Choroid plexus epithelial cell (primary cell): ENCODE measurements around the gene POLR3A.

Experiments used
- DNase-seq: peaks from one replicate; pipeline ENCODE4 v3.0.0-alpha.2; 2010; ENCODE audit warnings: low read depth
- H3K4me3 ChIP-seq: 2 replicates; pipeline ENCODE4 v1.5.1; 2011; ENCODE audit warnings: low read depth, mild to moderate bottlenecking, control low read depth, low read length, moderate library complexity
- TF ChIP-seq, protein P1 (sequence below): conservative IDR thresholded peaks from 2 replicates; pipeline ENCODE4 v1.5.1; 2011; ENCODE audit warnings: low read depth, mild to moderate bottlenecking, control low read depth, inconsistent platforms, low read length, moderate library complexity

POLR3A gene

DNA sequence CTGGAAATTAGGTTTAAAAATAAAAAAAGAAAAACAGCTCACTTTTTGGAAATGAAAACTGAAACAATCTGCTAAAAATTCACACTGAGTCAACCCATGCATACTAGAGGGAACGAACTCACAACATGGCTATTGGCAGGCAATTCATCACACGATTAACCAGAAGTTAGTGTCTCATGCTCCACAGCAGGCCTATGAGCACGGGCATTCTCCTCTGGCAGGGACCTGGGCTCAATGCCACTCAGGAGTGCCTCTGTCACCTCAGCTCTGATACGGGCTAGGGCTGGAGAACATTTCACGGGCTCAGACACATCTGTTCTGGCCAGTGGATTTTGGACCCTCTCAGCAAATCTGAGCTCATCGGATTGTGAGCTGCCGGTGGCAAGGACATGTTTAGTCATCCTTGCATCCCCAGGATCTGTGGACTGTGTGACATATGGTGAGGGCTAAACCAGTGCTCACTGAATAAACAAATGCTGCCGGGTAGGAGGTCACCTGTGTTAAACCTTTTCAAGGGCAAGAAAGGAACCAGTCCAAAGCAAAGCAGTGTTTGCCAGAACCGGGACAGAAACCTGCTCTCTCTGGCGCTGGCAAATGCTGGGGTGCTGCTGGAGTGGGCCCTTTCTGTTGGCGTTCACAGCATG is 40.1 kb downstream of the POLR3A start:
- TF ChIP-seq, protein P1, sequence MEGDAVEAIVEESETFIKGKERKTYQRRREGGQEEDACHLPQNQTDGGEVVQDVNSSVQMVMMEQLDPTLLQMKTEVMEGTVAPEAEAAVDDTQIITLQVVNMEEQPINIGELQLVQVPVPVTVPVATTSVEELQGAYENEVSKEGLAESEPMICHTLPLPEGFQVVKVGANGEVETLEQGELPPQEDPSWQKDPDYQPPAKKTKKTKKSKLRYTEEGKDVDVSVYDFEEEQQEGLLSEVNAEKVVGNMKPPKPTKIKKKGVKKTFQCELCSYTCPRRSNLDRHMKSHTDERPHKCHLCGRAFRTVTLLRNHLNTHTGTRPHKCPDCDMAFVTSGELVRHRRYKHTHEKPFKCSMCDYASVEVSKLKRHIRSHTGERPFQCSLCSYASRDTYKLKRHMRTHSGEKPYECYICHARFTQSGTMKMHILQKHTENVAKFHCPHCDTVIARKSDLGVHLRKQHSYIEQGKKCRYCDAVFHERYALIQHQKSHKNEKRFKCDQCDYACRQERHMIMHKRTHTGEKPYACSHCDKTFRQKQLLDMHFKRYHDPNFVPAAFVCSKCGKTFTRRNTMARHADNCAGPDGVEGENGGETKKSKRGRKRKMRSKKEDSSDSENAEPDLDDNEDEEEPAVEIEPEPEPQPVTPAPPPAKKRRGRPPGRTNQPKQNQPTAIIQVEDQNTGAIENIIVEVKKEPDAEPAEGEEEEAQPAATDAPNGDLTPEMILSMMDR = no peak
- no peak for DNase-seq

DNA sequence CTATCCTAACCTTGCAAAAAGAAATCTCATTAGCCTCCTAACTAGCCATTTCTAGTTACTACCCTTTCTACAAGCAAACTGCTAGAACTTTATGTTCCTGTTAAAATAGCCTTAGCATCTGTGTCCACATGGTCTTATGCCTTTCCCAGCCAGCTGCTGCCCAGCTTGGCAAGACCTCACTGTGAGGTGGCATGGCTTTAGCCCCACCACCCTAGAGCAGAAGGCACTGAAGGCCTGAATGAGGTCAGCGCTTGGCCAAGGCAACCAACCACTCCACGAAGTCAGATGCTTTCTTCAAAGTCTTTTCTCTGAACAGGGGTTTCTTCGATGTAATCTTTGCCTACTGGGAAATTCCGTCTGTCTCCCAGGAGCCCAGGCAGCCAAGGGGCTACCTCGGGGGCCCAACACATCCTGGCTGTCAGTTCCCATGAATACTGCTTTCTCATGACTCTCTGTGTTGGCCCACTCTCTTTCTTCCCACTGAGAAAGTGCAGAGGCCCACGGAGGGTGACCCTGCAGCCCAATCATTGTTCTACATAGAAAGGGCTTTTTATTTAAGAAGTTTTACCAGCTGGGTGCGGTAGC is 41.6 kb downstream of the POLR3A start:
- no peak overlapping the region for H3K4me3 ChIP-seq
- TF ChIP-seq, protein P1 = no peak
- DNase-seq = no peak

More for the DNA sequence above, 40.1 kb downstream of the POLR3A start:
- no peak overlapping the region for H3K4me3 ChIP-seq

DNA sequence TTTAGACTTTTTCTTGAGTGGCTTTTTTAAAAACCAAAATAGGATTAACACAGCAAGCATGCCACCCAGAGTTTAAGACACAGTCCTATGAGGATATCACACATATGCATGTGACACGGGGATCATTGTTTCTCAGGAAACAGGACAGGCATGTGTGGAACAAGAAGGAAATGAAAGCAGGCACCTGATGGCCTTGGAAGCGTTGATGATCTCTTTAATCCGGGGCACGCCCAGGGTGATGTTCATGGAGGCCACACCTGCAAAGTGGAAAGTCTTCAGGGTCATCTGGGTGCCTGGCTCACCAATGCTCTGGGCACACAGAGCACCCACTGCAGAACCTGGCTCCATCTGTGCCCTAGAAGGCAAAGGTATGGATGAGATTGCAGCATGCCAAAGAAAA is 44.3 kb downstream of the POLR3A start:
- TF ChIP-seq, protein P1 = no peak
- DNase-seq = no peak
- H3K4me3 ChIP-seq = no peak overlapping the region

DNA sequence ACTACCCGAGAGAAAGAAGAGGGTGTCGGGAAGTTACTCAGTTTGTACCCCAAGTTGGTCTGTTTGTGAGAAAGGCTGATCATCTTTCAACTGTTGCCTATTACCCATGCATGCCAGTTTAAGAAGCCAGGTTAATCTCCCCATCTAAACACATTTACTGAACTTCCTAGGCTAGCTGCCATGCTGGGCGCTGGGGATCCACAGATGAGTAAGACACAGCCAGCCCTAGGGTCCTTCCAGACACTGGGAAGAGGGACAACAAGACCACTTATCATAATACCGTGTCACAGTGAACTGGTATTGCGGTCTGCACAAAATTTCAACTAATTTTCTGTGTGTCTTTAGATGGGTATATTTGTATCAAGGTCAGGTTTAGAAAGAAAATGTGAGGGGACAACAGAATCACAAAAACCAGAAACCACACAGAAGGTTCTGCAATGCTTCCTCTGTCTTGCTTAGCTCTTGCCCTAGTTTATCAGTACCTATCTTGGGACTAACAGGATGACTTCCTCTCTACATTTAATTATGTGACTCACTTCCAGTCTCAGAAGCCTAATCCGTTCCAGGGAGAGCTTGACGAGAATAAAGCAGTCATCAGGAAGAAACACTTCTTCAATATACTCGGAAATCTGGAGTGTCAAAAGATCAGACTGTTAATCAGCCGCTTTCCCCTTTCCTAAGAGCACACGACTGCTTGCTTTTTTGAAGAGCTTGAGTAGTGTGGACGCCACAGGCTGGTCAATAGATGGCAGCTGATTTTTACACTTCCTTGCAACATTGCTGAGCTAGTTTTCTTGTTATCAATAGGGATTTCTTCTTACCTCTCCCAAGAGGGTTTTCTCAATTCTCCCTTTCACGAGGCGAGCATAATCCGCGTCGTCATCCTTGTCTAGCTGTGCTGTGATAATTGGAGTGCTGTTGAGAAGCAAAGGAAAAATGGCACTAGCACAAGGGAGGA is 45.7 kb downstream of the POLR3A start:
- TF ChIP-seq, protein P1 = peak; percentile 3
- no peak overlapping the region for H3K4me3 ChIP-seq
- DNase-seq = peak; percentile 44

DNA sequence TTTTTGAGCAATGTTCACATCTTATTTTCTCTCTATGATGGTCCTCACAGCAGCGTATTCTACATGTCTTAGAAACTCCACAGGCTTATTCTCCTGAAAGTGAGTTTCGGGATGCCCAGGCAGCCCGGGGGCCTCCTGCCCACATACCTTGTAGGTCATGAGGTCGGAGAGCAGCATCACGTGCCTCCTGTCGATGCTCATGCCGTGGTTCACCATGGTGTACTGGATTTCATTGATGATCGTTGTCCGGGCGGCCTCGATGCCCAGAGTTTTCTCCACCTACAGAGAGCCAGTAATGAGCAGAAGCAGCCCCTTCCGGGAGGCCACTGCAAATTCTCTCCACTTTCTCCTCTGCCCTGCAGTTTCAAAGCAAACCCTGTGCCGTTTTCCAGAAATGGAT is 48.0 kb downstream of the POLR3A start:
- TF ChIP-seq, protein P1 = no peak
- H3K4me3 ChIP-seq = no peak overlapping the region
- no peak for DNase-seq

DNA sequence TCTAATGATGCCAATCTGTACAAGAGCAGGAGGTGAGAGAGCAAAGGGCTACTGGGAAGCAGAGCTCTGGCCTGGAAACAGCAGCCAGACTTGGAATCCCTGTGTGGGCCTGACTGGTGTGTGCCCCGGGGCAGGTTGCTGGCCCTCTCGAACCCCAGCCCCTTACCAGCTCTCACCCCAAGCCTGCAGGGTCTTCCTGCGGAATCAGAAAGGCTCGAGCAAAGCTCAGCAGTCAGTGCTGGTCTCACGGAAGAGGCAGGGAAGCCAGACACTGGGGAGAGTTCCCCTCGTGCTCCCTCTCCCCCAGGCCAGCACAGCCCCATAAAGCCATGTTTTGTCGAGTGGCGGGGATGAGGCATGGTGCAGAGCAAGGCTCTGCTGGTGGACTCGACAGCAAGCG is 50.1 kb downstream of the POLR3A start:
- DNase-seq = no peak
- TF ChIP-seq, protein P1 = no peak

More for the DNA sequence above, 50.1 kb downstream of the POLR3A start:
- no peak overlapping the region for H3K4me3 ChIP-seq
